HT1080 (cell line): ENCODE measurements around the gene CCDC91. TPM values are rescaled to one million over a fixed set of nuclear protein-coding genes. Genes with fewer than 3 reads are reported as not detected.
"Not testable (repeated sequence)": the region's sequence is repeated elsewhere in the genome, so short reads cannot be mapped to it uniquely, and the experiment has no call there.

ENCODE experiments used
- DNase-seq: peaks from one replicate; pipeline ENCODE4 v3.0.0-alpha.2; 2015; ENCODE audit warnings: low read depth
- total RNA-seq: library from RNA; depleted of rRNA; stranded (reverse); fragments of >200 nt; shearing (Covaris generic); gene quantifications from 2 replicates; pipeline ENCODE4 v1.2.3, GENCODE V29; 2014

Gene CCDC91
- total RNA-seq, 1 experiment from 2014 or later: 20.0 TPM

DNA sequence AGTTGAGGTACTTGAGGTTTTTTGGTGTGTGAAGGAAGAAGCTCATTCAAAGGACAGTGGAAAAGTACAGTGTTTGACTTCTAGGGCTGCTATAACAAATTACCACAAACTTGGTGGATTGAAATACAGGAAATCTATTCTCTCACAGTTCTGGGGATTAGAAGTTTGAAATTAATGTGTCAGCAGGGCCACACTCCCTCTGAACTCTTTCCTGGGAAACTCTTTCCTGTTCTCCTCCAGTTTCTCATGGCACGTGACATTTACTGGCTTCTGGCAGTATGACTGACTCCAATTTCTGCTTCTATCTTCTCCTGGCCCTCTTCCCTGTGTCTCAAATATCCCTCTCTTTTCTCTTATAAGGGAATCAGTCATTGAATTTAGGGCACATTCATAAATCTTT is 160.2 kb downstream of the CCDC91 start:
- DNase-seq: peak; percentile 13

DNA sequence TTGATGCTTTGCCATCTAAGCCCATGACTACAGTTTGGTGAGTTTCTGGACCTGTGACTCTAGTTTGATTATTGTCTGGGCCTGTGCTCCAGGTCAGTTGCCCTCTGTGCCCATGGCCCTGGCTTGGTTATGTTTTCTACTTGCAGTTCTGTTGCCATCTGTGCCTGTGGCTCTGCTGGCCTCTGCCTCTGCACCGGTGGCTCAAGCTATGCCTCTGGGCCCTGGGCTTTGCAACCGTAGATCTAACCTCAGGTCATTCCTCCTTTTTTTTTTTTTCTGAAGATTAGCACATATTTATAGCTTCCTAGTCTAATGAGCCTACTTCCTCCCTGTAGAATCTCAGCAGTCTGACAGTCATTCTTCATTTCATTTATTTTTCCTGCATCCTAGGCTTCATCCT is 161.2 kb downstream of the CCDC91 start:
- DNase-seq: no peak

DNA sequence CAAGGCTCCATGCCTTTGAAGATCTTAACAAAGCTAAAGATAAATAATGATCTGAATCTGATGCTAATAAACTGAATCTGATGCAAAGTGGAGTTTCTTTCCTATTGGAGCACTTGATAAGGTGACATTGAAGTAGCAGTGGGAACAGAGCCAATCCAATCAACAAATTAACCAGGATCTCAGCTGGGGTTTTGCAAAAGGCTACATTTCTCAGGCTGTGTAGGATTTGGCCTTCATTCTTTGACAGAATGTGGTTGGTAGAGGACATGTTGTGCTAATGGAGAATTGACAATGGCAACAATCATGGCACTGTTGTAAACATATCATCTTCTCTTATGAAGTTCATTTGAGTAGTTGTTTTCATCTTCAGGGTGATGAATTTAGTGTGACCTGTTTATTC is 164.9 kb downstream of the CCDC91 start:
- no peak for DNase-seq

DNA sequence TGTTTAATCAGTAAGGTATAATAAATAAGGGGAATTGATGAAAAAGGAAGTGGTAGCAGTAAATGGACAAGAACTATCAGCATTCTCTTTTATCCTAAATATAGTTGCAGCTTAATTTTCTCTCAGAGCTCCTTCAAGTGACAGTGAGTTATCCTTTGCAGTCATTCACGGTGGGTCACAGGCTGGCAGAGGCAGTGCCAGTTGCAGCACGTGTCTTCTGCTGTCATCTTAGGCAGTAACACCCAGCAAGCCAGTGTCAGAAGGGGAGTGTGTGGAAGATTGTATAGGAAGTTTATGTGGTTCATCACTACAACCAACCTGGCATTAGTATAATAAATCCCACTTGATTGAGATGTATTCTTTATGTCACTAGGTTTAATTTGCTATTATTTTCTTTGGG is 170.0 kb downstream of the CCDC91 start:
- DNase-seq: no peak

DNA sequence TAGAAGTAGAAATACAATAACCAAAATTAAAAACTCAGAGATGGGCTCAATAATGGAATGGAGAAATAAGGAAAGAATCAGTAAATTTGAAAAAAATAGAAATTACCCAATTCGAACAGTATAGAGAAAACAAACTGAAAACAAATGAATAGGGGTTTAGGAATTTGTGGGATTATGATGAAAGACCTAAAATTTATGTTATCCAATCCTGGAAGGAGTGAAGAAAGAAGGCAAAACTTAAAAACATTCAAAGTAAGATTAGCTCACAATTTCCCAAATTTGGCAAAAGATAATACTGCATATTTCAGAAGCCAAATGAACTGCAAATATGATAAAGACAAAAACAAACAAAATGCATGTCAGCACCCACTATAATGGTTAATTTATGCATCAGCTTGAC is 177.1 kb downstream of the CCDC91 start:
- DNase-seq: no peak

DNA sequence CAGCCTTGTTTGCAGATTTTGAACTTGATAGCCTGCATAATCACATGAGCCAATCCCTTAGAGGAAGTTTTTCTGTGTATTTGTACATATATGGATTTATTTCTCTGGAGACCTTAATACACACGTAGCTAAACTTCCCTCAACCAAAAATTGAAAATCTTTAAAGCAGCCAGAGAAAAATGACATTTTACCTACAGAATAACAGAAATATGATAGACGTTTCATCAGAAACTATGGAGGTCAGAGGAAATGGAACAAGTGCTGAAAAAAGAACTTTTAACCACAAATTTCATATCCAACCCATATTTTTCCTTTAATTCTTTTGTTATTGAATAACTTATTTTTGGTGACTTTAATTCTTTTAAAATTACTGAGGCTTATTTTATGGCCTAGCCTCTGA is 177.7 kb downstream of the CCDC91 start:
- DNase-seq: no peak

DNA sequence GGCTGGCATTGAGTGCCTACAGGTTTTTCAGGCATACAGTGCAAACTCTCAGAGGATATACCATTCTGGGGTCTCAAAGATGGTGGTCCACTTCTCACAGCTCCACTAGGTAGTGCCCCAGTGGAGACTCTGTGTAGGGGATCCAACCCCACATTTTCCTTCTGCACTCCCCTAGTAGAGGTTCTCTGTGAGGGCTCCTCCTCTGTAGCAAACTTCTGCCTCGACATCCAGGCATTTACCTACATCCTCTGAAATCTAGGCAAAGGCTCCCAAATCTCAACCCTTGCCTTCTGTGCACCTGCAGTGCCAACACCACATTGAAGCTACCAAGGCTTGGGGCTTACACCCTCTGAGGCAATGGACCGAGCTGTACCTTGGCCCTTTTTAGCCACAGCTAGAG is 179.2 kb downstream of the CCDC91 start:
- no peak for DNase-seq

DNA sequence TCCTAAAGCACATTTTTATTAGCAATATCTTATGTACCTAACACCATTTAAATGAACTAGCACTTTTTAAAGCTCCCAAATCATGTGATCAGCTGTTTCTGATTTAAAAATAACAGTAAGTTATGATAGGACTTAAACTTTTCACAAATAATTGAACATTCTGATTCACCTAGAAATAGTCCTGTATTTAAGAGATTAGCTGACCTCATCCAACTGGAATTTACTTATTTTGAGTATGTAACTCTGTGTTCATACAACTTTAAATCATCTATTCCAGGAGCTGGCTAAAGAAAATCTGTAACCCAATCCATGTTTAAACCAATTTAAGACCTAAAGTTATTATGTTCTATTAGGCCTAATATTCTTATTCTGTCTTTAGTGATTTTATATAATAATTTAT is 184.3 kb downstream of the CCDC91 start:
- no peak for DNase-seq

DNA sequence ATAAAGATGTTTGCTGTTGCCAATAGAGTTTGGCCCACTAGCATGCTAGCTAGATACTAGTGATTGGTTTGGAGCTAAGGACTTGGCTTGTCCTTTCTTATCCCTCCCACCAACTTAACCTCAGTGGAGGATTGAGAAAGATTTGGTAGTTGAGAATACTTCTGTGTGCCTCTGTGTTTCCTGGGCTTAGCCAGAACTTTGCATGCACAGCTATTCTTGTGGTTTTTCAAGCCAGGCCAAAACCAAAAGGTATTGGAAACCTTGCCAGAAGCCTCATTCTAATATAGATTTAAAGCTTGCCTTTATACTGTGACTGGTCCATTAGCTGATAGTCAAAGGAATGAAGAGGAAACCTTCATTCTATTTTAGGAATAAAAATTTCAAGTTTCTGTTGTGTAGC is 188.5 kb downstream of the CCDC91 start:
- peak; percentile 42 for DNase-seq

DNA sequence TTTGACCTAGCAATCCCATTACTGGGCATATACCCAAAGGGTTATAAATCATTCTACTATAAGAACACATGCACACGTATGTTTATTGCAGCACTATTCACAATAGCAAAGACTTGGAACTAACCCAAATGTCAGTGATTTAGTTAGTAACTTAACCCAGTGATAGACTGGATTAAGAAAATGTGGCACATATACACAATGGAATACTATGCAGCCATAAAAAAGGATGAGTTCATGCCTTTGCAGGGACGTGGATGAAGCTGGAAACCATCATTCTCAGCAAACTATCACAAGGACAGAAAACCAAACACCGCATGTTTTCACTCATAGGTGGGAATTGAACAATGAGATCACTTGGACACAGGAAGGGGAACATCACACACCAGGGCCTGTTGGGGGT is 189.5 kb downstream of the CCDC91 start:
- DNase-seq: not testable (repeated sequence)

DNA sequence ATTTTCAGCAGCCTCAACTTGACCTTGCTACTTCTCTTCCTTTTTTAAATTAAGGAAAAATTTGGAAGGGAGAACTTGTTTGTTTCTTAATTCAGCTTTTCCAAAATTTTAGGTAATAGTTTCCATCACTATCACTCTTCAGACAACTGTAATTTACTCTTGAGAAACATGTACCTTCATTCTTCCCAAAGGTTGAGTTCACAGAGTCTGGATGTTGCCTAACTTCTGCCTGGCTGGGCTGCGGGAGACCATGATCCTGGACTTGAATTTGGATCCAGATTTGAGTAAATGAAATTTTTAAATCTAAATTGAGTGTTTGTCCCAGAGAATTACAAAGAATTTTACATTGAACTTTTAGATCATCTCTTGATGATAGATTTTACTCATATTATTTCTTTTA is 193.1 kb downstream of the CCDC91 start:
- no peak for DNase-seq

DNA sequence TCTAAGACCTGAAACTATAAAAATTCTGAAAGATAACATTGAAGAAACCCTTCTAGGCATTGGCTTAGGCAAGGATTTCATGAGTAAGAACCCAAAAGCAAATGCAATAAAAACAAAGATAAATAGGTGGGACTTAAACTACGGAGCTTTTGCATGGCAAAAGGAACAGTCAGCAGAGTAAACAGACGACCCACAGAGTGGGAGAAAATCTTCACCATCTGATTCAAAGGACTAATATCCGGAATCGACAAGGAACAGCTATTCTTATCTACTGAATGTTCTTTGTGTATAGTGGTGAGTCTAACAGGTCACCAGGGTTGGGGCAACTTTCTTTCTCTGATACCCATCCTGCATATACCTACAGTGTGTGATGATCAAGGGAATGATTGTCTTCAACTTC is 198.6 kb downstream of the CCDC91 start:
- no peak for DNase-seq

DNA sequence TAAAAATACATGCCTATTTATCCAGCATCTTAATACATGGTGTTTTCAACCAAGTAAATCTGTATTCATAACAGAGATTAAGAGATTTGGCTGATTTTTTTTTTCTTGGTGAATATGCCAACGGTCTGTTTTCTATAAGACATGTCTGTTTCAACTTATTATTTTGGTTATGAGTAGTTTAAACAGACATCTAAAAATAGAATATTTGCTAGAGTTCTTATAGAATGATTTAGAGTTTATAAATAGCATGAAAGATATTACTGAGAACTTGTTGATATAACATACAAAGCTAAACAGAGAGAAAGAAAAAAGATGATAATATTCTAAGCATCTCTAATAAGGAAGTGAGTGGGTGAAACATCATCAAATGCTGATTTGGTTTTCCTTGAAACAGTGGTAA is 199.9 kb downstream of the CCDC91 start:
- no peak for DNase-seq

DNA sequence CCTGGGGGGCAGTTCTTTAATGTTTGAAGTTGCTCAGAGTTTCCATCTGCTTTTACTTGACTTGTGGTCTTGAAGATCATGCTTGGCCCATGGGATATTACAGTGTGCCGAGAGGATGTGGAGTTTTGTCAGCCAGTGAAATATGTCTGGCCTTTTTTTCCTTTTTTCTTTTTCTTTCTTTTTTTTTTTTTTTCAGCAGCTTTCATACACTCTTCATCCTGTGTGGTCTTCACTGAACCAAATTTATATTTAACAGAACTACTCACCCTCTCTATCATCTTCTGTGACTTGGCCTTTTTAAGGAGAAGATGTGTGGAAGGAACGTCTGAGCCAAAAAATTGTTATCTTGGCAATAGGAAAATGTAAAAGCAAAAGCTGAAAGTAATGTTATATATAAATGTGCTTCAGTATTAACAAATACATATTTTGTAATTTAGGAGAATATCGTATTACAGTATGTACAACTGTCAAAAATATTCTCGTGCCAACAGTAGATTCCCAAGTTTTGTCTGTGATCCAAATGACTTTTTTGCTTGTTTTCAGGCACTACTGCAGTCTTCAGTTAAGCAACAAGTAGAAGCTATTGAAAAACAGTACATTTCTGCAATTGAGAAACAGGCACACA is 200.6 kb downstream of the CCDC91 start:
- no peak for DNase-seq

DNA sequence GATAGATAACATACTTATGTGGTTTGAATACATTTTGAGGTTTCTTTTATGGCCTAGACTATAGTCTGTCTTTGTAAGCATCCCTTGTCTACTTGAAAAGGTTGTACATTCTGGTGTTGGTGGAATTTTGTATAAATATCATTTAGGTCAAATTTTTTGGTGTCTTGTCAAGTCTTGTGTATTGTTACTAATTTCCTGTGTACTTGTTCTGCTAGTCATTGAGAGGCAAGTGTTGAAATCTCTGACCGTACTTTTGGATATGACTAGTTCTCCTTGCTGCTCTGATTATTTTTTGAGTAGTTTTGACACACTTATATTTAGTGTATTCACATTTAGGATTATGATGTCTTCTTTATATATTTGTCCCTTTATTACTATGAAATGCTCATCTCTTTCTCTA is 219.6 kb downstream of the CCDC91 start:
- DNase-seq: peak; percentile 7

DNA sequence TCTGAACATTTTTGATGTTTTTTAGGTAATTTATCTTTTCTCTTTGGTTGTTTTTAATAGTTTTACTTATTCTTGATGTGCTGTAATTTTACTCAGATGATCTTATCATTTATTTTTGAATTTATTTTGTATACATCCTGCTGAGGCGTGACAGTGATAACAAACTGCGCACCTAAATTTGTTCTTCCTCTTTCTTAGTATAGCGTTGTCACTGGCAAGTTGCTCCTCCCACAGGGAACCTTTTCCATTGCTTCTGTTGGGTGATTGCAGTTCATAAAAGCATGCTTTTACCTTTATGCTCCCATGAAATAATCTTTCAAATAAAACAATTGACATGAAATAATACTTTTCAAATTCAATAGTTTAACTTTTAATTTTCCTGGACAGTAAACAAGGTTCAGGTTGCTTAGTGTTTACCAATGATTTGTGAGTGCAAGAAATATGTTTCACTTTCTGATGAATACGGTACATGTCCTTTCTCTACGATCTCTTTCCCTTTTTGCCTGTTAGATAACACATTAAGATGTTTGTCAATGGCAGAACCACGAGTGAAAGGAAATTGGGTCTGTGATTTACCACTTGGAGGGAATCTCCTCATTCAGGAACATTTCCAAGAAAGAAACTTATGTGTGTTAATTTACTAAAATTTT is 223.3 kb downstream of the CCDC91 start:
- DNase-seq: no peak

DNA sequence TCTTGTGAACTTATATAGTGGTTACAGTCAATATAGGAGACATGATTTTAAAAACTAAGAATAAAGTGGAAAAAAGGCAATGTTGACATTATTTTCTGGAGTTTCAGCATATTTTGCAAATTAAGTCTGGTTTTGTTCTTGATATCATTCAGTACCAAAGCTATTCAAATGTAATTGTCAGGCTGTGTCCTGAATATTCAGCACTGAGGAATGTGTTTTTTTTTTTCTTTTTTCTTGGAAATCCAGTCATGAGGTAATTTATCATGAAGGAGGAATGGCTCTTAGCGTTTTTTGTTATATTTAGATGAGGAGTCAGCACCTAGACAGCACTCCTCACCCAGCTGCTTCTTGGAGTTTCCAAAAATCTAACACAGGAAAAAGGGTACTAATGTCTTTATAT is 225.5 kb downstream of the CCDC91 start:
- peak; percentile 69 for DNase-seq

DNA sequence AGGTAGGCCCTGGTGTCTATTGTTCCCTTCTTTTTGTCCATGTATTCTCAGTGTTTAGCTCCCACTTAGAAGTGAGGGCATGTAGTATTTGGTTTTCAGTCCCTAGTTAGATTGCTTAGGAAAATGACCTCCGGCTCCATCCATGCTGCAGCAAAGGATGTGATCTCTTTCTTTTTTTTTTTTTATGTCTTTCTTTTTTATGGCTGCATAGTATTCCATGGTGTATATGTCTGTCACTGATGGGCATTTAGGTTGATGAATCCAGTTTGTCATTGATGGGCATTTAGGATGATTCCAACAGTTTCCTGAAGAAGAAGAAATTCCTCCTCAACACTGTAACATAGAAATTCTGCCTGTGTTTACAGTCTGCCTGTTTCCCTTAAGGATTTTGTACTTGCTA is 231.1 kb downstream of the CCDC91 start:
- no peak for DNase-seq

DNA sequence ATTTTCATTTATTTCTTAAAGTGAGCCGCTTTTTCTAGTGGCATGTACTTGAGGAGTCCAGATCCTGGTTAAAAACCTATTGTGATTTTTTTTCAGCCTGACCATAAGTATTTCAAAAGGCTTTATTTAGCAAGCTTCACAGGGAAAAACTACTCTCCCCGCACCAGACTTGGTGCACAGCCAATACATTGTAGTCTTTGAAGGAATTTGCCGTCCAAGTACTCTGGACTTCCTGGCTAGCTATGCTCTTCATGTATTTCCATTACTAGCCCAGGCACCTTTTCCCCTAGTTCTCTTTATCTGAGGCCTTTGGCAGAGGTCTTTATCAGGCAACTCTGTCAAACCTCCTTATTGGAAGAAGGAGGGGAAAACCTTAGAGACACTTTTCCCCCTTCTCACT is 234.7 kb downstream of the CCDC91 start:
- no peak for DNase-seq

DNA sequence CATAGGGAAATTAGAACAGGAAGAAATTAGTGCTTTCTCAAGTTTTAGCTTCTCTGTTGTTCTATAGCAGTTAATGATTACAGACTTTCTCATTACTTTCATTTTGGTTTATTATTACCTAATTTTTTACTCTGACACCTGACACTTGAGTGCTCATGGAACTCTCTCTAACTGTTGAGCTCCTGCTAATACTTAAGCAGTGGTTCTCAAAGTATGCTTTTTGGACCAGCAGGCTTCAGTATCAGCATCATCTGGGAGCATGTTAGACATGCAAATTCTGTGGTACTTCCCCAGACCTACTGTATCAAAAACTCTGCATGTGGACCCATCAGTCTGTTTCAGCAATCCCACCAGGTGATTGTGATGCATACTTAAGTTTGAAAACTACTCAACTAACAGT is 235.3 kb downstream of the CCDC91 start:
- DNase-seq: no peak

DNA sequence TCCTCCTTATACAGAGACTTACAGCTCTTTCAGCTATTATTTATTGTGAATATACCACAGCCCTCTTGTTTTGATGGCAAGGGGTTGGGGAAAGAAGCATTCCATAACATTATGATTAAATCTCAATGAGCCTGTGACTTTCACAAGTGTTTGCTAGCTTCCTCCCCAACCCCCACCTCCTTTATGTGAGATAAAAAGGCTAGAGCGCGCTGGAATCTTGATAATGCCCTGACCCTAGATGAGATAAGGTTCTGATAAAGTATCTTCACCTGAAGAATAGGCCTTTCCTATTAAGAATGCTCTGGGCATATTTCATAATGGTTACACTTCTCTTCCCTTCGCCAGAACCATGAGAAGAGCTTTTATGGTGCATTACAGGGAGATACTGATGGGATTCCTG is 236.8 kb downstream of the CCDC91 start:
- no peak for DNase-seq

DNA sequence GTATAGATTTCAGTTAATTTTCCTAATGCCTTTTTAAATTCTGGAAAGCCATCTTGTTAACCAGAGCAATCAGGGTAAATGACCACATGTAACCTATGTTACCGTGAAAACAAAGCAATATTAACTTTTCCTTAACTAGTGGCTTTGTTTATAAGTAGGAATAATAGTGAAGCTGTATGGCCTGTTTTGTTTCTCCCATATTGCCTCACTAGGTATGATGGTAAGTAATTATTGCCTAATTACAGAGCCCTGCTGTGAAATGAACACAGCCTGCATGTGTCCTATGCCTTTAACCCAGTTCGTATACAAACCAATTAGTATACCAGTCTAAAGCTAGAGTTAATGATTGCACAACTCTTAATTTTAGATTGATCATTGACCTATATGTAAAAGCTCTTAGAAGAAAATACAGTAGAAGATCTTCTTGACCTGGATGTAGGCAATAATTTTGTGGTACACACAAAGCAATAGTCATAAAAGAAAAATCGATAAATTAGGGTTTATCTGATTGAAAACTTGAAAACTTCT is 249.9 kb downstream of the CCDC91 start:
- DNase-seq: no peak

DNA sequence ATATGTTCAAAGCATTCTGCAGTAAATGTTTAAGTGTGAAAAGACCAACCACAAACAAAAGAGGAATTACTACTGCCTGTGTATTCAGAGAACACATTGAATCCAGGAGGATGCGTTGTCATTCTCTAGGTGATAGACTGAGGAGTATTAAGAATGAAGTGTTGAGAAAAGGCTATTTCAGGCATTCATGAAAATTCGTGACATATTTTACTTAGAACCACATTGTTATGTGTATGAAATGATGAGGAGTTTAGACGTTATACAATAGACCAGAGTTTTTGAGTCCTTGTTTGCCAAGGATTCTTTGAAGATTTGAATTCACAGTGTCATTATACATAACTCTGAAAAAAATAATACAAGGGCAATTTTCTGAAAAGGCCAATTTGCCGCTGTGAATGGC is 251.8 kb downstream of the CCDC91 start:
- no peak for DNase-seq
